ENCODE results near the gene FANCC. TPM values are rescaled to one million over a fixed set of nuclear protein-coding genes. Genes with fewer than 3 reads are reported as not detected.

FANCC gene
- polyA plus RNA-seq, 1 of the 3 experiments (the other 2 are of a cell fraction): 3.5 TPM

GRCh38 chr9:95302479-95302878 is 15.0 kb downstream of the FANCC start:
- no peak overlapping the region for H3K27ac ChIP-seq (ENCODE audit: low read depth in 2 of 2, low read length in 1 of 2)
- H2AFZ ChIP-seq (ENCODE audit: low read depth): no peak overlapping the region
- H3K4me1 ChIP-seq (ENCODE audit: control insufficient read depth in 1 of 2, insufficient read depth in 2 of 2, low read depth in 1 of 2, low read length in 1 of 2): peaks cover 0 to 18% of the 10 kb centered on the region in 2 experiments
- WGBS (ENCODE audit: low lambda C conversion rate): 99% methylated on average over 5 of the region's 5 CpGs
- DNase-seq: no peak
- H3K27me3 ChIP-seq (ENCODE audit: insufficient read depth): no peaks in the 10 kb centered on the region
- H3F3A ChIP-seq (replicated peaks; ENCODE audit: insufficient read depth): peaks cover 4% of the 10 kb centered on the region
- no peak overlapping the region for H3K4me2 ChIP-seq
- POLR2A ChIA-PET: no interaction called here
- H3K36me3 ChIP-seq (replicated peaks in 1 of 2; ENCODE audit: control insufficient read depth in 1 of 2, insufficient read depth in 2 of 2, low read length in 1 of 2): no peaks in the 10 kb centered on the region
- no peaks in the 10 kb centered on the region for H3K9me3 ChIP-seq
- no peak for TF ChIP-seq TCF12 (IDR thresholded peaks at IDR 0.05)
- TF ChIP-seq USF2 (IDR thresholded peaks at IDR 0.05; ENCODE audit: borderline replicate concordance, low read depth, low read length): no peak
- TF ChIP-seq NRF1 (IDR thresholded peaks at IDR 0.05; ENCODE audit: low read depth, low read length): no peak
- no peak for TF ChIP-seq RXRA (IDR thresholded peaks at IDR 0.05; ENCODE audit: borderline replicate concordance, low read depth)
- no peak for TF ChIP-seq JUND (IDR thresholded peaks at IDR 0.05)
- TF ChIP-seq MEF2A (IDR thresholded peaks at IDR 0.05; ENCODE audit: borderline replicate concordance, low read depth): no peak
- no peak for TF ChIP-seq RAD21 (IDR thresholded peaks at IDR 0.05; ENCODE audit: low read length)
- TF ChIP-seq MXI1 (IDR thresholded peaks at IDR 0.05; ENCODE audit: low read depth, low read length): no peak
- no peak for TF ChIP-seq YY1 (IDR thresholded peaks at IDR 0.05; ENCODE audit: low read depth)
- TF ChIP-seq CTCF (IDR thresholded peaks at IDR 0.05): no peak
- no peak for TF ChIP-seq GATA2 (CRISPR knock-in tag; IDR thresholded peaks at IDR 0.05)
- no peak for TF ChIP-seq EP300 (IDR thresholded peaks at IDR 0.05; ENCODE audit: borderline replicate concordance in 1 of 2, low read depth in 1 of 2, low read length in 1 of 2)
- no peak for TF ChIP-seq REST (IDR thresholded peaks at IDR 0.05; ENCODE audit: low read depth, low read length)
- no peak overlapping the region for H3K4me3 ChIP-seq (ENCODE audit: low read depth in 2 of 2, low read length in 1 of 2)
- CTCF ChIA-PET: no interaction called here
- H3K79me2 ChIP-seq (ENCODE audit: insufficient read depth): peaks cover 17% of the 10 kb centered on the region; the same call in 1 of the 2 replicates
- no peak overlapping the region for H3K9ac ChIP-seq
- no peaks in the 10 kb centered on the region for H3K9me2 ChIP-seq
- H4K20me1 ChIP-seq (ENCODE audit: insufficient read depth): no peaks in the 10 kb centered on the region
